Transverse colon (tissue), 4 donors: ENCODE results near the gene PCSK6. TPM values are rescaled to one million over a fixed set of nuclear protein-coding genes. Genes with fewer than 3 reads are reported as not detected.

ENCODE experiments used
- DNase-seq: peaks from one replicate; pipeline ENCODE4 v3.0.0-alpha.2; 2019
- H3K27ac ChIP-seq, 4 donors: fragments of 200-600 bp; sonication (generic); 2 replicates each; pipeline ENCODE4 v1.5.1; 2016 to 2018; ENCODE audit warnings: inconsistent platforms in 4 of 4
- H3K27me3 ChIP-seq: fragments of 200-600 bp; sonication (generic); 2 replicates; pipeline ENCODE4 v1.5.1; 2017; ENCODE audit warnings: inconsistent platforms
- H3K36me3 ChIP-seq, 4 donors: fragments of 200-600 bp; sonication (generic); 2 replicates each; pipeline ENCODE4 v1.5.1; 2017 to 2019; ENCODE audit warnings: inconsistent platforms in 4 of 4
- H3K4me1 ChIP-seq, 4 donors: fragments of 200-600 bp; sonication (generic); 2 replicates each; pipeline ENCODE4 v1.5.1; 2017 to 2020; ENCODE audit warnings: inconsistent platforms in 4 of 4
- H3K4me3 ChIP-seq, 4 donors: fragments of 200-600 bp; sonication (generic); 1 replicate in 1 of 4; 2 replicates in 3 of 4; pipeline versions ENCODE4 v1.5.1 to v1.6.1; 2017 to 2019; ENCODE audit warnings: inconsistent platforms in 4 of 4
- H3K9me3 ChIP-seq, 2 donors: fragments of 200-600 bp; sonication (generic); 2 replicates each; pipeline ENCODE4 v1.5.1; 2017 to 2019; ENCODE audit warnings: inconsistent platforms in 2 of 2
- CTCF ChIP-seq, 5 experiments: fragments of 200-600 bp in 3 of 5; fragments of 450-650 bp in 2 of 5; sonication (generic) in 3 of 5; IDR thresholded peaks; 1 replicate in 2 of 5; 2 replicates in 3 of 5; pipeline ENCODE4 v1.5.1; 2016 to 2017; ENCODE audit warnings: antibody characterized with exemption in 5 of 5, inconsistent platforms in 3 of 5, mild to moderate bottlenecking in 2 of 5, moderate library complexity in 1 of 5
- EP300 ChIP-seq: sonication (generic); formaldehyde crosslinking; IDR thresholded peaks from one replicate; pipeline ENCODE4 v1.6.1; 2017; ENCODE audit warnings: antibody characterized with exemption, low read depth
- POLR2A ChIP-seq: fragments of 450-650 bp; IDR thresholded peaks from one replicate; pipeline ENCODE4 v1.6.1; 2016; ENCODE audit warnings: antibody characterized with exemption, mild to moderate bottlenecking, moderate library complexity
- POLR2AphosphoS5 ChIP-seq, 3 donors: sonication (generic); formaldehyde crosslinking; IDR thresholded peaks; one replicate each; pipeline ENCODE4 v1.6.1; 2016; ENCODE audit warnings: antibody characterized with exemption in 3 of 3
- WGBS, 2 donors: methylation state at CpG; one replicate each; pipeline ENCODE4 v1.1.5; 2018; ENCODE audit warnings: low coverage in 1 of 2; 5-methylcytosine and 5-hydroxymethylcytosine counted together
- in situ Hi-C, 4 donors: fragments of 200-750 bp; cut with MboI; loops; one replicate each; pipeline versions ENCODE4 v1.15.0 to v1.15.1; 2017; ENCODE audit warnings: low sequenced_read_pairs in 3 of 4, low pct_ligation_motif_present in 1 of 4, low pct_unique_long_range_greater_than_20kb in 1 of 4
- intact Hi-C: fragments of 100-400 bp; cut with DNase I; formaldehyde crosslinking; loops from one replicate; pipeline ENCODE4 v1.15.1; 2023; ENCODE audit warnings: low total_unique reads
- total RNA-seq, 4 donors: library from RNA; depleted of rRNA; stranded (reverse); fragments of >200 nt; gene quantifications; one replicate each; pipeline ENCODE4 v1.1.0, GENCODE V29; 2016

PCSK6 gene
- total RNA-seq, 4 donors from 2014 or later, result 20.3 to 119 (median 49.7) TPM

DNA sequence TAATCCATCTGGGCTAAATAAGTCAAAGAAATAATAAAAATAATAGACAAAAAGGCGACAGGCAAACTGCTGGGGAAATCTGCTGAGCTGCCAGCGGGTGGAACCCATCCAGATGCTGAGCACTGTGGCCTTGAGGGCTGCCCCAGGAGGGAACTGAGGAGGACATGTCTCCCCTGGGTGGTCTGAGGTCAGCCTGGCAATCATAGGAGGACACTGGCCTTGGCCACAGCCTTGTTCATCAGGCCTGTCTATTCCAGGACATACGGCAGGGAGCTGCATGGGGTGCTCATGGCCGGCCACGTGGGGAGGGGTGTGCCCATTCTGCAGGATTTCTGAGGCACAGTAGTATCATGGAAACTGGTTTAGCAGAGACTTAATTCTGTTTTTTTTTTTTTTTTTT is 173.0 kb downstream of the PCSK6 start:
- intact Hi-C loops (no loop called here), in situ Hi-C loops (loop anchor here in 1 of 4 donors (25.0 kb wide), 1 partner anchor 171 kb away; the partner anchor contains the start of gene PCSK6)
- WGBS, 2 donors, result 89 to 91% methylated on average over 5 of the region's 5 CpGs
- H3K27me3 ChIP-seq, result no peaks in the 10 kb centered on the region
- H3K27ac ChIP-seq, result no peak overlapping the region
- H3K4me1 ChIP-seq, result no peaks in the 10 kb centered on the region
- no peak overlapping the region for H3K4me3 ChIP-seq
- no peaks in the 10 kb centered on the region for H3K36me3 ChIP-seq
- DNase-seq, result no peak
- H3K9me3 ChIP-seq, result no peaks in the 10 kb centered on the region
- TF ChIP-seq EP300, result no peak

- Histone ChIP-seq H3K4me3 (no peak overlapping the region), H3K27ac (no peak overlapping the region), H3K9me3 (no peaks in the 10 kb centered on the region), H3K27me3 (no peaks in the 10 kb centered on the region), H3K36me3 (no peaks in the 10 kb centered on the region), H3K4me1 (no peaks in the 10 kb centered on the region)
- no peak for DNase-seq
- in situ Hi-C loops (loop anchor here in 1 of 4 donors (25.0 kb wide), 1 partner anchor 172 kb away; the partner anchor contains the start of gene PCSK6), intact Hi-C loops (no loop called here)
- TF ChIP-seq POLR2A (no peak), EP300 (no peak), CTCF (IDR thresholded peaks at IDR 0.05) (no peak), POLR2AphosphoS5 (IDR thresholded peaks at IDR 0.05) (no peak)
- 78% methylated on average over 10 of the region's 10 CpGs; no CpG with 5 or more reads in 1 of the 2 donors for WGBS, 2 donors
Measured at GRCh38 chr15:101315736-101316135, 173.8 kb downstream of the PCSK6 start.

DNA sequence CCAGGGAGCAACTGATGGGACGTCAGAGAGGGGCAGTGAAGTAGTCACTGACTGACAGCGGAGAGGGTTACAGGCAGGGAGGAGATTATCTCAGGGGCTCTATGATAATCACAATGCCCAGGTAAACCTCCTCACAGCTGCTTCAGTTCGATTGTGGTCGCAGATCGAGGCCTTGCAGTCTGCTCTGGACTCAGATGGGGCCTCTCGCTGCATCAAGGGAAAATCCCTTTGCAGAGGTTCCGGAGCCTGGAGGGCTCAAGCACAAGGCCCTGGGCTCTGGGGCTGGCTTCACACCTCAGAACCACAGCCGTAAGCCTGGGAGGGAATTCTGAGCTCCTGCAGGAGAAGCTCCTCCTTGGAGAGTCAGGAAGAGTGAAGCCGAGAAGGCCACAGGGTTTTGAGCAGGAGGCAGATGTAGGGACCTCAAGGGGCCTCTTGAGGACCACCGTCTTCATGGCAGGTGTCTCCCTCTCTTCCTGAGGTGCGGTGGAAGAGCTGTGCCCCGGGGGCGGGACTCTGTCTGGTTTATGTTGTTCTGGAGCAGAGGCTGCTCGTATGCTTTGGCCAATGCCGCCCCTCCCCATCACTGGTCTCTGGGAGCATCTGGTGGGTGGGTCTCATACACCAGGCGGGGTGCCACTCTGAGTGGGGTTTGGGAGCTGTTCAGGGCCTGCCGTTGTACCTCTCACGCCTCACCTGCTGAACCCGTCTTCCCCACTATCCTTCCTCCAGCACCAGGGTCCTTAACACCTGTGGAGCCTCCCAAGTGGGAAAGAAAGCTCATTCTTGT is 175.0 kb downstream of the PCSK6 start:
- in situ Hi-C loops (loop anchor here in 1 of 4 donors (25.0 kb wide), 1 partner anchor 173 kb away; the partner anchor contains the start of gene PCSK6), intact Hi-C loops (no loop called here)
- Histone ChIP-seq H3K9me3 (no peaks in the 10 kb centered on the region), H3K4me1 (no peaks in the 10 kb centered on the region), H3K27ac (no peak overlapping the region), H3K27me3 (no peaks in the 10 kb centered on the region), H3K36me3 (no peaks in the 10 kb centered on the region), H3K4me3 (no peak overlapping the region)
- DNase-seq, result no peak
- no peak for TF ChIP-seq EP300
- no peak for TF ChIP-seq POLR2A
- TF ChIP-seq CTCF (IDR thresholded peaks at IDR 0.05), result no peak
- 84% methylated on average over 19 of the region's 19 CpGs; no CpG with 5 or more reads in 1 of the 2 donors for WGBS, 2 donors

DNA sequence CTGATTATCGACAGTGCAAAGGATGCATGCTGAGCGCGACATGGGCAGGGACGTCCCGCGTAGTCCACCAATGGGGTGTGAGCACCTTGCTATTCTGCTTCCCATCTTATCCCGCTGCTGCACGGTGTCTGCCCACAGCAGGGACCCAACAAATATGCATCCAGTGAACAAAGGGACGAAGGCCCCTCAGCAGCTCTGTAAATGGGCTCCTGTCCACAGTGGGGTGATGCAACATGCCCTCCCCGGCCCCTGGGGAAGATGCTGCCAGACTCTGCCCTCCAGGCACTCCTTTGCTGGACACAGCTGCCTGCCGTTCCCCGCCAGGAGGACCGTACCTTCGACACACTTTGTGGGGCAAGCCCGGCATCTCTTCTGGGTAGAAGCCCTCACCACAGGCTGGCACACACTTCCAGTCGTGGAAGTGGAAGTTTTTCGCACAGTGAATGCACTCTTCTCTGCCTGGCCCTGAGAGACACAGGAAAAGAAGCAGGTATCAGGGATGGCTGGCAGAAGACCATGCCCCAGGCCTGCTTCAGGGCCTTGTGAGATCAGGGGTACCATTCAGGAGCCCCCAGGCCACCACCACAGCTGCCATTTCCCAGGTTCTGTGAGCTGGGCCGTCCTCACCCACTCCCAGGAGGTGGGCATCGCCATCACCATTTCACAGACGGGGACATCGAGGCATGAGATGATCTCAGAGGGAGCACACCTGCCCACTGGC is 176.3 kb downstream of the PCSK6 start:
- H3K36me3 ChIP-seq, result no peaks in the 10 kb centered on the region
- H3K27ac ChIP-seq, result no peak overlapping the region
- H3K9me3 ChIP-seq, result no peaks in the 10 kb centered on the region
- H3K27me3 ChIP-seq, result no peaks in the 10 kb centered on the region
- no peak overlapping the region for H3K4me3 ChIP-seq
- intact Hi-C loops (no loop called here), in situ Hi-C loops (loop anchor here in 1 of 4 donors (25.0 kb wide), 1 partner anchor 174 kb away; the partner anchor contains the start of gene PCSK6)
- no peaks in the 10 kb centered on the region for H3K4me1 ChIP-seq
- TF ChIP-seq CTCF (IDR thresholded peaks at IDR 0.05) (no peak), POLR2A (no peak), EP300 (no peak), POLR2AphosphoS5 (IDR thresholded peaks at IDR 0.05) (no peak)
- WGBS, 2 donors, result 90 to 100% methylated on average over 5 to 21 of the region's 21 CpGs
- DNase-seq, result no peak
